C1 segment of cervical spinal cord (tissue), 14 donors: ENCODE measurements around the gene FGFR1OP2.
A peak's percentile ranks its signal among the peaks of the same experiment; 100 is the strongest.

Experiments used
- DNase-seq, 14 donors: peaks; one replicate each; lab custom pipeline; 2025; lab: John Stamatoyannopoulos, UW

The FGFR1OP2 gene

GRCh38 chr12:27001663-27002062 is 63.4 kb downstream of the FGFR1OP2 start:
- no peak for DNase-seq

GRCh38 chr12:27002141-27002540 is 63.9 kb downstream of the FGFR1OP2 start:
- no peak for DNase-seq

- DNase-seq, result no peak
These were observed 65.4 kb downstream of the FGFR1OP2 start for GRCh38 chr12:27003421-27004381.

GRCh38 chr12:27005495-27005894 is 67.2 kb downstream of the FGFR1OP2 start:
- DNase-seq, result no peak

- DNase-seq, result no peak
These were observed 68.7 kb downstream of the FGFR1OP2 start for GRCh38 chr12:27006797-27007467.

GRCh38 chr12:27008081-27008480 is 69.8 kb downstream of the FGFR1OP2 start:
- DNase-seq, result no peak

- no peak for DNase-seq
These were observed 71.6 kb downstream of the FGFR1OP2 start for GRCh38 chr12:27009881-27010301.

- no peak for DNase-seq
These were observed 74.1 kb downstream of the FGFR1OP2 start for GRCh38 chr12:27012239-27012981.

- DNase-seq, result no peak
These were observed 74.6 kb downstream of the FGFR1OP2 start for GRCh38 chr12:27012982-27013255.

- DNase-seq, result peak in 3 of 14 donors; percentile 52 to 68 (median 64)
These were observed 75.4 kb downstream of the FGFR1OP2 start for GRCh38 chr12:27013611-27014084.

- peak; percentile 20 to 92 (median 78) for DNase-seq
These were observed 76.0 kb downstream of the FGFR1OP2 start, which contains the start of gene TM7SF3 for GRCh38 chr12:27014085-27014858. Gene TM7SF3, minus strand, starts transcription at chr12:27014384. Its CDS starts 216 bp downstream, at chr12:27014168.

GRCh38 chr12:27014859-27015729 is 76.8 kb downstream of the FGFR1OP2 start:
- peak in 1 of 14 donors; percentile 61 for DNase-seq

GRCh38 chr12:27015730-27016076 is 77.4 kb downstream of the FGFR1OP2 start:
- DNase-seq, result no peak
